K562 (cell line): ENCODE results near the gene CRYBB1. TPM values are rescaled to one million over a fixed set of nuclear protein-coding genes. Genes with fewer than 3 reads are reported as not detected.

Experiments
- ATAC-seq: fragments of 200-7000 bp; cut with Tn5 transposase; 3 replicates; pipeline ENCODE4 v1.9.1; 2020; ENCODE audit warnings: moderate library complexity
- BruUV-seq: library from RNA; stranded (reverse); fragments of 400-500 nt; replicated peaks from 2 replicates; lab custom pipeline; 2021; lab: Mats Ljungman, UMichigan
- CTCF ChIA-PET: fragments of 300-600 bp; formaldehyde crosslinking; extraction: SDS; loops from one replicate; lab custom pipeline; 2021; ENCODE audit warnings: low intra/inter-chr PET ratio; lab: Yijun Ruan, JAX
- POLR2A ChIA-PET: fragments of 300-600, 350-650 bp; sonication (Branson Sonifier 250); formaldehyde crosslinking; extraction: SDS; loops from one replicate; lab custom pipeline; 2021; ENCODE audit warnings: antibody characterized with exemption, inconsistent platforms; lab: Yijun Ruan, JAX
- DNase-seq, 4 experiments: peaks; one replicate each; pipeline versions ENCODE4 v3.0.0 to v3.0.0-alpha.2; 2011 to 2018; ENCODE audit warnings: low spot score in 3 of 4, mixed read lengths in 3 of 4; ENCODE audit errors: extremely low read depth in 1 of 4
- FAIRE-seq: peaks from 2 replicates; lab custom pipeline; 2011; peaks lifted over from hg19 to GRCh38; lab: Jason Lieb, UNC
- H2AFZ ChIP-seq: 2 replicates; pipeline ENCODE4 v1.6.0; 2011; ENCODE audit warnings: low read depth, low read length, control low read depth, inconsistent platforms
- H3K27ac ChIP-seq: fragments of 200-600 bp; 3 replicates; pipeline ENCODE4 v1.8.0; 2011; ENCODE audit warnings: low read depth, mild to moderate bottlenecking, control low read depth, inconsistent platforms, low read length, moderate library complexity, mixed read lengths; ENCODE audit errors: extremely low read depth
- H3K27me3 ChIP-seq, 2 experiments: fragments of 300-600 bp in 1 of 2; 2 replicates in 1 of 2; 3 replicates in 1 of 2; pipeline versions ENCODE4 v1.6.0 to v1.8.0; 2011; ENCODE audit warnings: inconsistent platforms in 2 of 2, low read length in 2 of 2, mild to moderate bottlenecking in 1 of 2, mixed read lengths in 1 of 2, moderate library complexity in 1 of 2; ENCODE audit not compliant: control insufficient read depth in 2 of 2, insufficient read depth in 2 of 2
- H3K36me3 ChIP-seq: fragments of 300-600 bp; 3 replicates; pipeline ENCODE4 v1.8.0; 2011; ENCODE audit warnings: mild to moderate bottlenecking, low read length, inconsistent platforms; ENCODE audit not compliant: control insufficient read depth, insufficient read depth
- H3K4me1 ChIP-seq, 2 experiments: fragments of 200-600 bp in 1 of 2; replicated peaks in 1 of 2; 2 replicates in 1 of 2; 3 replicates in 1 of 2; pipeline versions ENCODE4 v1.5.1 to v1.8.0; 2011; ENCODE audit warnings: inconsistent platforms in 2 of 2, low read length in 2 of 2, mild to moderate bottlenecking in 1 of 2, mixed read lengths in 1 of 2, moderate library complexity in 1 of 2; ENCODE audit not compliant: control insufficient read depth in 2 of 2, insufficient read depth in 2 of 2
- H3K4me2 ChIP-seq: 2 replicates; pipeline ENCODE4 v1.6.1; 2011; ENCODE audit warnings: low read length, control low read depth, inconsistent platforms, mixed read lengths; ENCODE audit not compliant: insufficient read depth
- H3K4me3 ChIP-seq: fragments of 200-600 bp; sonication (generic), shearing (Covaris generic); 2 replicates; pipeline ENCODE4 v1.5.1; 2016; ENCODE audit warnings: control low read depth, inconsistent platforms
- H3K79me2 ChIP-seq: fragments of 200-600 bp; 3 replicates; pipeline ENCODE4 v1.8.0; 2011; ENCODE audit warnings: low read length, inconsistent platforms; ENCODE audit not compliant: control insufficient read depth, insufficient read depth
- H3K9ac ChIP-seq, 2 experiments: 2 replicates each; pipeline versions ENCODE4 v1.6.0 to v1.6.1; 2011; ENCODE audit warnings: low read depth in 2 of 2, low read length in 2 of 2, control low read depth in 1 of 2, inconsistent platforms in 1 of 2, mild to moderate bottlenecking in 1 of 2, mixed read lengths in 1 of 2; ENCODE audit not compliant: insufficient read depth in 1 of 2
- H3K9me1 ChIP-seq: one replicate; pipeline ENCODE4 v1.6.0; 2011; ENCODE audit warnings: inconsistent platforms, mild to moderate bottlenecking, low read length, moderate library complexity; ENCODE audit not compliant: control insufficient read depth, insufficient read depth
- H3K9me3 ChIP-seq: replicated peaks from 2 replicates; pipeline ENCODE4 v1.5.1; 2011; ENCODE audit warnings: low read depth, low read length, inconsistent platforms; ENCODE audit not compliant: control insufficient read depth, insufficient read depth
- H4K20me1 ChIP-seq: replicated peaks from 2 replicates; pipeline ENCODE4 v1.6.1; 2011; ENCODE audit warnings: low read length, inconsistent platforms, mixed read lengths; ENCODE audit not compliant: control insufficient read depth, insufficient read depth
- AFF4 ChIP-seq: sonication (generic); formaldehyde crosslinking; IDR thresholded peaks from 2 replicates; pipeline ENCODE4 v1.8.0; 2023; ENCODE audit warnings: mild to moderate bottlenecking, missing genetic modification reagents
- CBFA2T2 ChIP-seq: fragments of 450-650 bp; conservative IDR thresholded peaks from 2 replicates; pipeline ENCODE4 v1.6.1; 2017; ENCODE audit warnings: mild to moderate bottlenecking
- DPF2 ChIP-seq: fragments of 450-650 bp; IDR thresholded peaks from 2 replicates; pipeline ENCODE4 v1.6.1; 2016
- EHMT2 ChIP-seq: fragments of 450-650 bp; IDR thresholded peaks from 2 replicates; pipeline ENCODE4 v1.6.1; 2018; ENCODE audit warnings: antibody characterized with exemption
- FUS ChIP-seq: fragments of 200-400 bp; formaldehyde crosslinking; optimal IDR thresholded peaks from 2 replicates; pipeline ENCODE3; 2017; ENCODE audit warnings: low read depth, low read length
- KDM5B ChIP-seq: fragments of 200-600 bp; sonication (generic); IDR thresholded peaks from 2 replicates; pipeline ENCODE4 v1.6.1; 2012; ENCODE audit warnings: low read depth, mild to moderate bottlenecking, moderate library complexity, low read length, control low read depth, inconsistent platforms; ENCODE audit not compliant: insufficient replicate concordance
- LARP7 ChIP-seq: fragments of 450-650 bp; IDR thresholded peaks from 2 replicates; pipeline ENCODE4 v1.6.1; 2016
- NCOA6 ChIP-seq: fragments of 450-650 bp; IDR thresholded peaks from 2 replicates; pipeline ENCODE4 v1.6.1; 2017; ENCODE audit warnings: mild to moderate bottlenecking
- NFE2L1 ChIP-seq: fragments of 450-650 bp; IDR thresholded peaks from 2 replicates; pipeline ENCODE4 v1.6.1; 2016; ENCODE audit warnings: missing genetic modification characterization, low read depth, mild to moderate bottlenecking, missing compliant biosample characterization, moderate library complexity, borderline replicate concordance
- RBM25 ChIP-seq: fragments of 200-400 bp; formaldehyde crosslinking; IDR thresholded peaks from 2 replicates; pipeline ENCODE4 v1.6.1; 2018; ENCODE audit warnings: low read length, low read depth, moderate library complexity; ENCODE audit not compliant: severe bottlenecking
- RUNX1 ChIP-seq: sonication (generic); IDR thresholded peaks from 2 replicates; pipeline ENCODE4 v1.6.1; 2016; ENCODE audit warnings: antibody characterized with exemption, low read depth
- SREBF1 ChIP-seq: fragments of 150-350 bp; IDR thresholded peaks from 2 replicates; pipeline ENCODE4 v1.6.1; 2014; ENCODE audit warnings: antibody characterized with exemption, low read depth, low read length, borderline replicate concordance
- SRSF9 ChIP-seq: fragments of 200-400 bp; formaldehyde crosslinking; IDR thresholded peaks from 2 replicates; pipeline ENCODE4 v1.6.1; 2017; ENCODE audit warnings: low read depth, low read length, borderline replicate concordance
- ZBTB33 ChIP-seq: sonication (generic); formaldehyde crosslinking; IDR thresholded peaks from 2 replicates; pipeline ENCODE4 v1.8.1; 2023; ENCODE audit warnings: mild to moderate bottlenecking, missing genetic modification reagents
- ZFP30 ChIP-seq: fragments of 250-450 bp; sonication (Bioruptor Pico); IDR thresholded peaks from 2 replicates; pipeline ENCODE4 v1.8.0; 2022; ENCODE audit warnings: moderate library complexity, mild to moderate bottlenecking, inconsistent platforms, borderline replicate concordance
- ZNF133 ChIP-seq: fragments of 250-450 bp; sonication (Bioruptor Pico); IDR thresholded peaks from 2 replicates; pipeline ENCODE4 v1.4.0; 2020; ENCODE audit warnings: mild to moderate bottlenecking
- ZNF445 ChIP-seq: fragments of 250-450 bp; sonication (Bioruptor Pico); IDR thresholded peaks from 2 replicates; pipeline ENCODE4 v1.4.0; 2020; ENCODE audit warnings: low read depth, mild to moderate bottlenecking, moderate library complexity
- ZNF79 ChIP-seq: fragments of 250-450 bp; sonication (Bioruptor Pico); IDR thresholded peaks from 2 replicates; pipeline ENCODE4 v1.4.0; 2020; ENCODE audit warnings: low read depth, mild to moderate bottlenecking, moderate library complexity
- WGBS: fragments of 100-300 bp; shearing (Covaris generic); methylation state at CpG from one replicate; pipeline ENCODE4 v1.1.6; 2016; ENCODE audit warnings: low coverage, mixed read lengths; ENCODE audit not compliant: insufficient coverage; ENCODE audit errors: missing lambda C conversion rate; 5-methylcytosine and 5-hydroxymethylcytosine counted together
- in situ Hi-C: fragments of 300-500 bp; cut with MboI; formaldehyde crosslinking; loops from 4 replicates; pipeline ENCODE4 v1.15.0; 2018; ENCODE audit warnings: inconsistent platforms, mixed read lengths
- intact Hi-C: fragments of 100-400 bp; cut with micrococcal nuclease; formaldehyde crosslinking; loops from 2 replicates; pipeline ENCODE4 v1.14.2; 2022
- polyA plus RNA-seq, 8 experiments: library from polyadenylated mRNA; depleted of rRNA in 4 of 8; stranded (reverse) in 5 of 8; unstranded in 3 of 8; fragments of >200 nt; fragmentation: Nextera tagmentation in 2 of 8; fragmentation: Illumina TruSeq in 1 of 8; extraction: Ambion mirVana in 2 of 8; extraction: Trizol in 1 of 8; gene quantifications; 2 replicates each; pipeline versions ENCODE4 v1.2.1 to v1.2.3, GENCODE V29; 2011 to 2014; ENCODE audit warnings: inconsistent platforms in 1 of 8, missing spikeins in 1 of 8
- total RNA-seq, 7 experiments: library from RNA; depleted of rRNA in 6 of 7; stranded (reverse); fragments of >200 nt in 6 of 7; fragmentation: Illumina TruSeq in 2 of 7; extraction: Trizol in 2 of 7; gene quantifications; 2 replicates each; pipeline versions ENCODE4 v1.2.1 to v1.2.3, GENCODE V29; 2011 to 2021; ENCODE audit warnings: low replicate concordance in 1 of 7

CRYBB1 gene
- total and polyA plus RNA-seq, 9 of the 15 experiments (the other 6 are each of a cell fraction or from before 2014, with no cell fraction given) = 0.16 to 0.45 (median 0.33) TPM; not detected in 2

- TF ChIP-seq SRSF9 = no peak
- no peak for TF ChIP-seq NFE2L1 (tag)
- TF ChIP-seq ZNF79 (CRISPR knock-in tag) = no peak
- no peak for TF ChIP-seq ZNF445 (CRISPR knock-in tag)
- peak; percentile 89 for TF ChIP-seq RBM25
Measured at GRCh38 chr22:26593763-26594162, 24.1 kb downstream of the CRYBB1 start (continued).

GRCh38 chr22:26592421-26592891, 25.4 kb downstream of the CRYBB1 start:
- intact Hi-C loops = no loop called here
- FAIRE-seq (no peak), DNase-seq (no peak), ATAC-seq (no peak)
- no peaks in the 10 kb centered on the region for H4K20me1 ChIP-seq
- in situ Hi-C loops = no loop called here
- no TSS peak for BruUV-seq
- H3K9ac ChIP-seq = no peak overlapping the region
- H3K36me3 ChIP-seq = peaks cover 9% of the 10 kb centered on the region; the same call in 2 of the 3 replicates
- ChIA-PET POLR2A (interaction anchor here (0.7 kb wide), 1 partner anchor 1407 kb away, joined by 3 read pairs; no protein-coding TSS in a partner anchor), CTCF (no interaction called here)
- no peak overlapping the region for H3K4me3 ChIP-seq
- H3K27ac ChIP-seq = no peak overlapping the region
- no peaks in the 10 kb centered on the region for H3K9me3 ChIP-seq
- 71% methylated on average over 3 of the region's 4 CpGs for WGBS
- no peaks in the 10 kb centered on the region for H3K27me3 ChIP-seq
- no peak overlapping the region for H2AFZ ChIP-seq
- TF ChIP-seq RUNX1 (no peak), SREBF1 (no peak), DPF2 (no peak), ZFP30 (CRISPR knock-in tag) (no peak), KDM5B (no peak), ZNF133 (CRISPR knock-in tag) (no peak), AFF4 (no peak), CBFA2T2 (no peak), EHMT2 (no peak), NCOA6 (no peak), ZBTB33 (no peak), LARP7 (no peak), FUS (no peak)
- peaks cover 27% of the 10 kb centered on the region for H3K79me2 ChIP-seq
- H3K4me2 ChIP-seq = no peak overlapping the region
- H3K4me1 ChIP-seq = peaks cover 12 to 13% of the 10 kb centered on the region in 2 experiments; a peak in 4 of 5 replicates
- no peaks in the 10 kb centered on the region for H3K9me1 ChIP-seq
